Activated CD4-positive, alpha-beta memory T cell treated with anti-CD3 and anti-CD28 coated beads, Interleukin-2, amount 10 ng/mL, durations not matched to agents 7 days and 5 days (primary cell): ENCODE measurements around the gene SDF4. TPM values are rescaled to one million over a fixed set of nuclear protein-coding genes. Genes with fewer than 3 reads are reported as not detected.
"Not testable (repeated sequence)": the region's sequence is repeated elsewhere in the genome, so short reads cannot be mapped to it uniquely, and the experiment has no call there.

Experiments
- CTCF ChIA-PET: fragments of 350-600 bp; sonication (Branson Sonifier 250); formaldehyde crosslinking; loops from one replicate; lab custom pipeline; 2021; ENCODE audit warnings: antibody characterized with exemption, inconsistent platforms; lab: Charles Lee
- POLR2A ChIA-PET: fragments of 350-600 bp; sonication (Branson Sonifier 250); formaldehyde crosslinking; loops from one replicate; lab custom pipeline; 2021; ENCODE audit warnings: antibody characterized with exemption; lab: Charles Lee
- DNase-seq: peaks from one replicate; pipeline ENCODE4 v3.0.0-alpha.2; 2020
- H3K27ac Mint-ChIP-seq: one replicate; pipeline ENCODE4 v1.8.0; 2021; ENCODE audit warnings: mild to moderate bottlenecking, mixed read lengths
- H3K27me3 Mint-ChIP-seq: one replicate; pipeline ENCODE4 v1.8.0; 2021; ENCODE audit warnings: mixed read lengths
- H3K36me3 Mint-ChIP-seq: one replicate; pipeline ENCODE4 v1.8.0; 2021; ENCODE audit warnings: low read depth, mixed read lengths
- H3K4me1 Mint-ChIP-seq: one replicate; pipeline ENCODE4 v1.8.0; 2021; ENCODE audit warnings: mixed read lengths
- H3K4me3 Mint-ChIP-seq: one replicate; pipeline ENCODE4 v1.8.0; 2021; ENCODE audit warnings: mild to moderate bottlenecking, mixed read lengths
- H3K9me3 Mint-ChIP-seq: one replicate; pipeline ENCODE4 v1.8.0; 2021; ENCODE audit warnings: mixed read lengths
- total RNA-seq, 2 experiments: library from RNA; stranded (reverse); gene quantifications; one replicate each; pipeline ENCODE4 v1.2.3, GENCODE V29; 2021

Gene SDF4
- total RNA-seq, 2 experiments from 2014 or later = 181 TPM

DNA sequence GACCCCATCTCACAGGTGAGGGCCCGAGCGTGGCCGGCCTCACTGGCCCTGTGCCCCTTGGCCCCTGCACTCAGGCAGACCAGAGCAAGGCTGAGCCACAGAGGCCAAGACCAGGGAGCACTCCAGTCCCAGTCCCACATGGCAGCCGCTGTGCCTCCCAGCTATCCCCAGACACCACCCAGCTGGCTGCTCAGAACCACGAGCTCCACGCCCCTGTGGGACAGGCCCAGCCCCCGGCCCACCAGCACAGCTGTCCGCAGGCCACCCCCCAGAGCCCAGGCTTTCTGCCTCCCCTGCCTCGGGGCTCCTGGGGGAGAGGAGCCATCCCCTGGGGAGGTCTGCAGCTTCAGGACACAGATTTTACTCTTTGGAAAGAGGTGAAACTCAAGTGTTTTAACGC, 23.8 kb upstream of the SDF4 start:
- no peak for DNase-seq
- ChIA-PET CTCF (no interaction called here), POLR2A (no interaction called here)
- peaks cover 44% of the 10 kb centered on the region for H3K36me3 Mint-ChIP-seq
- H3K9me3 Mint-ChIP-seq = no peaks in the 10 kb centered on the region
- no peak overlapping the region for H3K27ac Mint-ChIP-seq
- H3K4me3 Mint-ChIP-seq = no peak overlapping the region
- H3K27me3 Mint-ChIP-seq = no peaks in the 10 kb centered on the region
- peaks cover 16% of the 10 kb centered on the region for H3K4me1 Mint-ChIP-seq

DNA sequence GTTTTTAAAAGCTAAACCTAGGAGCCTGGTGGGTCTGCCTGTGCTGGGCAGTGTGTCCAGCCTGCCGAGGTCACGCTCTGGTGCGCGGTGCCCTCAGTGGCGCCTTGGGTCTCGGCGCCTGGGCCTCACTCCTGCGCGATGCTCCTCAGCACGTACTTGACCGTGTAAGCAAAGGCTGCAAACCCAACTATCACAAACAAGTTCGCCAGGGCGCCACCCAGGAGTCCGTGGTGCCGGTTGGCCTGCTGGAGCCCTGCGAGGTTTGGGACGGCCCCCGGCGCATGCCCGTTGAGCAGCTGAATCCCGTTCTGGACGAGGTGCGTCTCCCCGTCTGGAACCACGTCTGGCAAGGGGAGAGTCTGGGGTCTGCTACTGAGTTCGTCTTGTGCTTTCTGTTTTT, 23.3 kb upstream of the SDF4 start:
- H3K27ac Mint-ChIP-seq = no peak overlapping the region
- no peaks in the 10 kb centered on the region for H3K27me3 Mint-ChIP-seq
- no peak for DNase-seq
- no peaks in the 10 kb centered on the region for H3K9me3 Mint-ChIP-seq
- ChIA-PET POLR2A (no interaction called here), CTCF (interaction anchor here (0.7 kb wide), 1 partner anchor 9 kb away, joined by 3 read pairs; no protein-coding TSS in a partner anchor)
- H3K36me3 Mint-ChIP-seq = peaks cover 38% of the 10 kb centered on the region
- peaks cover 19% of the 10 kb centered on the region for H3K4me1 Mint-ChIP-seq
- no peak overlapping the region for H3K4me3 Mint-ChIP-seq

DNA sequence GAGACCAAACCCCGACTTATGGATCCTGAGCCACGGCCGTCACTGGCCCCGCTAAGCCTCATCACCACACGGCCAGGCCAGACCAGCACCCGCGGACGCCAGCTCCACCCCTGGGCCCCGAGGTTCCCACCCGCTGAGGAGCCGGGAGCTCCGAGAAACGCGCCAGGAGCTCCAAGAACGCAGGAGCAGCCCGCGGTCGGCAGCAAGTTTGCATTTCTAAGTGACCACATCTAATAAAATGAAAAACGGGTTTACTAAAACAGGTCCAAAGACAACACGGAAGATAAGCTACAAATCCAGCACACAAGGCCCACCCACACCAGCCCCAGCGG, 22.8 kb upstream of the SDF4 start:
- peaks cover 34% of the 10 kb centered on the region for H3K36me3 Mint-ChIP-seq
- peaks cover 21% of the 10 kb centered on the region for H3K4me1 Mint-ChIP-seq
- POLR2A ChIA-PET = no interaction called here
- no peak for DNase-seq
- H3K9me3 Mint-ChIP-seq = no peaks in the 10 kb centered on the region
- H3K27ac Mint-ChIP-seq = no peak overlapping the region
- CTCF ChIA-PET = interaction anchor here (0.7 kb wide), 1 partner anchor 9 kb away, joined by 3 read pairs; no protein-coding TSS in a partner anchor
- no peaks in the 10 kb centered on the region for H3K27me3 Mint-ChIP-seq
- H3K4me3 Mint-ChIP-seq = no peak overlapping the region

DNA sequence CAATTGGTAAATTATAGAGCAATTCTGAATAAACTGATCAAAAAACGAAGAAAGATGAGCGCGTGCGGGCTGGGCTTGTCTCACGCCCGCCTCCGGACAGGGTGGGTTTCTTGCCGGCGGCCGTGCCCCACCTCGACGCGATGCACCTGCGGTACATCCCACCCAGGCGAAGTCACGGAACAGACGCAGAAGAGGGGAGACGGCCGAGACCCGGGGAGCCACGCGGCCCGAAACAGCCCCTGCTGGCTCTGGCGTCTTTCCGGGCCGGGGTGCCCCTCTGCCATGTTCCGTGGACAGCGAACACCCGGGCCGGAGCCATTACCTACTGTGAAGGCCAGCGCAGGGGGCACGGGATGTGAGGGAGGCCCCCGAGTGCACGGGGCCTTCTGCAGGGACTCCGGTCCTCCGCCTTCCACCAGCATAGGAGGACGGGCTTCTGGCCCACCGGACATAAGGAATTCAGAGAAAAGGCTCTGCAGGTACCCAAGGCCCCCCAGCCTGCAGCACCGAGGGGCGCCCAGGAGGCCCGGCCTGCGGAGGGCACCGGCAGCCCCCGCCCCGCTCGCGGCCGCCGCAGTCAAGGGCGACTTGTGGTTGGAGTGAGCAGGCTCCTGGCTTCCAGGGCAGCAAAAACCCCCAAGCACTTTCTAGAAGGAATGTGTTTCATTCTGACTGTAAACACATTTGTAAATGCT, 22.3 kb upstream of the SDF4 start:
- POLR2A ChIA-PET = no interaction called here
- CTCF ChIA-PET = no interaction called here
- H3K27ac Mint-ChIP-seq = no peak overlapping the region

DNA sequence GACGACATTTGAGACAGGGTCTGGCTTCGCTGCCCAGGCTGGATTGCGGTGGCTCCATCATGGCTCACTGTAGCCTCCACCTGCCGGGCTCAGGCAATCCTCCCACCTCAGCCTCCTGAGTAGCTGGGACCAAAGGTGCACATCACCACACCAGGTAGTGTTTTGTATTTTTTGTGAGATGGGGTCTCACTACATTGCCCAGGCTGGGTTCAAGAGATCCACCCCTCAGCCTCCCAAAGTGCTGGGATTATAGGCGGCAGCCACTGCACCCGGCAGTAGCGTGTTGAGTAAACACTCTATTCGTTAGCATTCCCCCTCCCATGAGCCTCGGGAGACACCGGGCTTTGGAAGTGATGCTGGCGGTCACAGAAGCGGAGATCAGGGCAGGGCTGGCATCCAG, 21.5 kb upstream of the SDF4 start:
- Mint-ChIP-seq H3K27me3 (no peaks in the 10 kb centered on the region), H3K4me1 (peaks cover 23% of the 10 kb centered on the region), H3K36me3 (peaks cover 28% of the 10 kb centered on the region), H3K27ac (no peak overlapping the region), H3K9me3 (no peaks in the 10 kb centered on the region), H3K4me3 (no peak overlapping the region)
- DNase-seq = no peak
- CTCF ChIA-PET = no interaction called here
- POLR2A ChIA-PET = no interaction called here

More for the DNA sequence above, 22.3 kb upstream of the SDF4 start:
- Mint-ChIP-seq H3K27me3 (no peaks in the 10 kb centered on the region), H3K4me1 (peaks cover 23% of the 10 kb centered on the region), H3K9me3 (no peaks in the 10 kb centered on the region), H3K4me3 (no peak overlapping the region), H3K36me3 (peaks cover 29% of the 10 kb centered on the region)
- no peak for DNase-seq

DNA sequence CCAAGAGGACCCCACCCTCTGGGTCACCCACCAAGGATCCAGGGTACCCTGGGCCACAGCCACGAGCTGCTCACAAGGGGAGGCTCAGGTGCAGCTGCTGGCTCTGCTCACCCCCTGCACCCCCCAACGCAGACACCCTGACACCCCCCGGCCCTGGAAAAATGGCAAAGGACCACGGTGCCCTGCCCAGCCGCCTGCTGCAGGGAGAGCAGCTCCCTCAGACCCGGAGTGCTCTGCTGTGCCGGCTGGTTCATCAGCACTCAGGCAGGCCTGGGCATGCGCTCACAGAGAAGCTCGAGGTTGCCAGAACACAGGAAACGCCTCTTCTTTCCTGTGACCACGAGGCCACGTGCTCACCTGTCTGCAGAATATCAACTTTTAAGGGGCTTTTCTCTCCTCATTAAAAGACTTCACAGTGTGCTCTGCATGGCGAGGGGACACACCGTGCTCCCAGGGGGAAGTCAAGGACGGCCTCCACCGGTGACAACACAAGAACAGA, 19.0 kb upstream of the SDF4 start:
- H3K36me3 Mint-ChIP-seq = peaks cover 17% of the 10 kb centered on the region
- POLR2A ChIA-PET = interaction anchor here (1.0 to 1.5 kb wide), 5 partner anchors 10 to 54 kb away, joined by 3 to 7 read pairs (median 5); partner anchors contain the start of genes B3GALT6 and SDF4
- H3K4me1 Mint-ChIP-seq = peaks cover 16% of the 10 kb centered on the region
- DNase-seq = peak; percentile 82
- no peaks in the 10 kb centered on the region for H3K9me3 Mint-ChIP-seq
- no peak overlapping the region for H3K4me3 Mint-ChIP-seq
- H3K27ac Mint-ChIP-seq = peak overlapping the region; percentile 54
- peaks cover 4% of the 10 kb centered on the region for H3K27me3 Mint-ChIP-seq
- CTCF ChIA-PET = interaction anchor here (0.7 to 2.0 kb wide), 8 partner anchors 121 to 254 kb away, joined by 3 to 20 read pairs (median 4); partner anchors contain the start of gene C1orf159

DNA sequence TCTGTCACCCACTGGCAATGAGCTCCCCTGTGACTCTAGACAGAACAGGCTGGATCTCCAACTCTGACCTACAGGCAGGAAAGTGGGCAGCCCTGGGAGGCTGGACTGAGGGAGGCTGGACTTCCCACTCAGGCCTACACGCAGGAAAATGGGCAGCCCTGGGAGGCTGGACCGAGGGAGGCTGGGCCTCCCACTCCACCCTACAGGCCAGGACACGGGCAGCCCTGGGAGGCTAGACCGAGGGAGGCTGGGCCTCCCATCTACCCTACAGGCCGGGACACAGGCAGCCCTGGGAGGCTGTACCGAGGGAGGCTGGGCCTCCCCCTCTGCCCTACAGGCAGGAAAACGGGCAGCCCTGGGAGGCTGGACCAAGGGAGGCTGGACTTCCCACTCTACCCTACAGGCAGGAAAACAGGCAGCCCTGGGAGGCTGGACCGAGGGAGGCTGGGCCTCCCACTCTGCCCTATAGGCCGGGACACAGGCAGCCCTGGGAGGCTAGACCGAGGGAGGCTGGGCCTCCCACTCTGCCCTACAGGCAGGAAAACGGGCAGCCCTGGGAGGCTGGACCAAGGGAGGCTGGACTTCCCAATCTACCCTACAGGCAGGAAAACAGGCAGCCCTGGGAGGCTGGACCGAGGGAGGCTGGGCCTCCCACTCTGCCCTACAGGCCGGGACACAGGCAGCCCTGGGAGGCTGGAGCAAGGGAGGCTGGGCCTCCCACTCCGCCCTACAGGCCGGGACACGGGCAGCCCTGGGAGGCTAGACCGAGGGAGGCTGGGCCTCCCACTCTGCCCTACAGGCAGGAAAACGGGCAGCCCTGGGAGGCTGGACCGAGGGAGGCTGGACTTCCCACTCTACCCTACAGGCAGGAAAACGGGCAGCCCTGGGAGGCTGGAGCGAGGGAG, 16.5 kb upstream of the SDF4 start:
- H3K4me3 Mint-ChIP-seq, POLR2A ChIA-PET, H3K27ac Mint-ChIP-seq, DNase-seq, H3K27me3 Mint-ChIP-seq, H3K9me3 Mint-ChIP-seq, CTCF ChIA-PET, H3K36me3 Mint-ChIP-seq: not testable (repeated sequence)
- peaks cover 16% of the 10 kb centered on the region for H3K4me1 Mint-ChIP-seq

DNA sequence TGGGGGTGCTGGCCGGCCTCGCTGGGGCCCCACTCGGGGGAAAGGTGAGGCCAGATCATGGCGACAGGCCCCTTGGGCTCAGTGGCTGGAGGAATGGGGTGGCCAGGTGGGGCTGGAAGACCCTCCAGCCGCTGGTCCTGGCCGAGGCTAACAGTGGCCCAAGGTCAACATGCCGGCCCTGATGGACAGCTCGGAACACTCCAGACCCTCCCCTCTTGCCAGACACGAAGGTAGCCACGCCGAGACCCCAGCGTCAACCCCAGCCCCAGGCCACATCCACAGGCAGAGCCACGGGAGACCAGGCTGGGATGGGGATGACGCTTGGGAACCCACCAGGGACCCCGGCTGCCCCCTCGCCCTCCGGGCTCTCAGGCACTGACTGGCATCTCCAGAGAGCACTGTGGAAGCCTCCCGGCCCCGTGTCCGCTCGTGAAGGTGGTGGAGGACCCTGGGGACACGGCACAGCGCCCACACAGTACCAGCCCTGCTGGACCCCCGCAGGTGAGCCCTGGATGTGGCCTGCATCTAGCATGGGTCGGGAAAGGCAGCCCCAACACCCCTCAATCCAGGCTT, 15.6 kb upstream of the SDF4 start:
- Mint-ChIP-seq H3K36me3 (no peaks in the 10 kb centered on the region), H3K4me3 (no peak overlapping the region), H3K9me3 (no peaks in the 10 kb centered on the region), H3K27me3 (peaks cover 4% of the 10 kb centered on the region), H3K4me1 (peaks cover 16% of the 10 kb centered on the region), H3K27ac (no peak overlapping the region)
- ChIA-PET POLR2A (no interaction called here), CTCF (no interaction called here)
- no peak for DNase-seq

GRCh38 chr1:1246577-1247340, 15.0 kb upstream of the SDF4 start, which contains the start of gene C1QTNF12:
Gene C1QTNF12, minus strand, starts transcription at chr1:1246722. Its CDS starts 32 bp downstream, at chr1:1246690.
- Mint-ChIP-seq H3K4me3 (no peak within 1 kb of the TSS), H3K36me3 (no peaks in the 10 kb centered on the region), H3K9me3 (no peaks in the 10 kb centered on the region), H3K27me3 (peaks cover 4% of the 10 kb centered on the region), H3K4me1 (peaks cover 14% of the 10 kb centered on the region), H3K27ac (no peak within 1 kb of the TSS)
- POLR2A ChIA-PET = no interaction called here
- DNase-seq = no peak
- CTCF ChIA-PET = no interaction called here

- Mint-ChIP-seq H3K27me3 (peaks cover 4% of the 10 kb centered on the region), H3K4me3 (no peak overlapping the region), H3K9me3 (no peaks in the 10 kb centered on the region), H3K36me3 (no peaks in the 10 kb centered on the region), H3K4me1 (peaks cover 12% of the 10 kb centered on the region), H3K27ac (no peak overlapping the region)
- CTCF ChIA-PET = no interaction called here
- POLR2A ChIA-PET = no interaction called here
- no peak for DNase-seq
Measured at GRCh38 chr1:1245817-1246576, 14.2 kb upstream of the SDF4 start.

DNA sequence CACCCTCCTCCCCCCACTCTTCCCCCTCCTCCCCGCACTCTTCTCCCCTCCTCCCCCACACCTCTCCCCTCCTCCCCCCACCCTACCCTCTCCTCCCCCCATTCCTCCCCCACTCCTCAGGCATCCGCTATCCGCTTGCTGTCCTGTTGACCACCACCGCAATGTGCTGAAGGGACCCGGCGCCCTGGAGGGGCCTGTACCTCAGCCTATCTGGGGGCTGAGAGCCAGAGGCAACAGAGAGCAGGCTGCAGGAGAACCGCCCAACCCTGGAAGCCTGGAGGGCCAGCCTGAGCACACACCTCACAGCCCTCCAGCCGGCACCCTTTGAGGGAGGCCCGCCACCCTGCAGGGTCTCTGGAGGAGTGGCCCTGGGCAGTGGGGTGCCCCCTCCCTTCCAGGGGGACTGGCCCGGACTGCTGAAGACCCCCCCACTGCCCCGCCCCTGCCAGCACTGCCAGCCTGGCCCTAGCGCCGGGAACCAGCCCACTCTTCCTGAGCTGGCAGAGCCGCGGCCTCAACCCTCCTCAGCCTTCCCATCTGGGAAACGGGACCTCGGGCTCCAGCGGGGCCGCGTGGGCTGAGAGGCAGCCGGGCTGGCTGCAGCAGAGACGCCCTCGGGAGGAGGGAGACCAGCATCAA, 13.5 kb upstream of the SDF4 start:
- Mint-ChIP-seq H3K4me1 (peaks cover 6% of the 10 kb centered on the region), H3K4me3 (no peak overlapping the region), H3K9me3 (no peaks in the 10 kb centered on the region), H3K36me3 (no peaks in the 10 kb centered on the region), H3K27ac (no peak overlapping the region), H3K27me3 (peaks cover 4% of the 10 kb centered on the region)
- ChIA-PET CTCF (no interaction called here), POLR2A (no interaction called here)
- DNase-seq = no peak
